ENCODE data around the gene GNAS-AS1.
A peak's percentile ranks its signal among the peaks of the same experiment; 100 is the strongest.

GNAS-AS1 gene

GRCh38 chr20:58855506-58856389, 5.0 kb upstream of the GNAS-AS1 start:
- Mint-ChIP-seq H3K36me3 (ENCODE audit: low read depth) (no peaks in the 10 kb centered on the region), H3K4me1 (ENCODE audit: low read depth) (peaks cover 13% of the 10 kb centered on the region), H3K4me3 (peak overlapping the region; percentile 10), H3K27me3 (ENCODE audit: low read depth) (peaks cover 76% of the 10 kb centered on the region), H3K9me3 (no peaks in the 10 kb centered on the region), H3K27ac (no peak overlapping the region)

GRCh38 chr20:58854638-58855471, 4.2 kb upstream of the GNAS-AS1 start:
- H3K9me3 Mint-ChIP-seq, result no peaks in the 10 kb centered on the region
- no peaks in the 10 kb centered on the region for H3K36me3 Mint-ChIP-seq (ENCODE audit: low read depth)
- no peak overlapping the region for H3K27ac Mint-ChIP-seq
- peaks cover 14% of the 10 kb centered on the region for H3K4me1 Mint-ChIP-seq (ENCODE audit: low read depth)
- H3K27me3 Mint-ChIP-seq (ENCODE audit: low read depth), result peaks cover 76% of the 10 kb centered on the region
- H3K4me3 Mint-ChIP-seq, result peak overlapping the region; percentile 10

- H3K36me3 Mint-ChIP-seq (ENCODE audit: low read depth), result no peaks in the 10 kb centered on the region
- H3K4me1 Mint-ChIP-seq (ENCODE audit: low read depth), result peaks cover 14% of the 10 kb centered on the region
- peaks cover 78% of the 10 kb centered on the region for H3K27me3 Mint-ChIP-seq (ENCODE audit: low read depth)
Observed at GRCh38 chr20:58853976-58854637, 3.4 kb upstream of the GNAS-AS1 start.

GRCh38 chr20:58853466-58853865, 2.8 kb upstream of the GNAS-AS1 start:
- no peaks in the 10 kb centered on the region for H3K36me3 Mint-ChIP-seq (ENCODE audit: low read depth)
- H3K27me3 Mint-ChIP-seq (ENCODE audit: low read depth), result peaks cover 75% of the 10 kb centered on the region
- peaks cover 14% of the 10 kb centered on the region for H3K4me1 Mint-ChIP-seq (ENCODE audit: low read depth)
- no peak overlapping the region for H3K4me3 Mint-ChIP-seq
- no peak overlapping the region for H3K27ac Mint-ChIP-seq
- H3K9me3 Mint-ChIP-seq, result no peaks in the 10 kb centered on the region

More at GRCh38 chr20:58853976-58854637, 3.4 kb upstream of the GNAS-AS1 start:
- no peak overlapping the region for H3K27ac Mint-ChIP-seq
- no peak overlapping the region for H3K4me3 Mint-ChIP-seq
- no peaks in the 10 kb centered on the region for H3K9me3 Mint-ChIP-seq

GRCh38 chr20:58852543-58853271, 2.0 kb upstream of the GNAS-AS1 start, which contains the start of gene GNAS:
TSS of gene GNAS (plus strand) at chr20:58852716.
- no peaks in the 10 kb centered on the region for H3K9me3 Mint-ChIP-seq
- no peaks in the 10 kb centered on the region for H3K36me3 Mint-ChIP-seq (ENCODE audit: low read depth)
- no peak within 1 kb of the TSS for H3K27ac Mint-ChIP-seq
- H3K4me1 Mint-ChIP-seq (ENCODE audit: low read depth), result peaks cover 14% of the 10 kb centered on the region
- H3K27me3 Mint-ChIP-seq (ENCODE audit: low read depth), result peaks cover 76% of the 10 kb centered on the region
- peak within 1 kb of the TSS; percentile 91 for H3K4me3 Mint-ChIP-seq

- Mint-ChIP-seq H3K9me3 (no peaks in the 10 kb centered on the region), H3K4me3 (peak overlapping the region; percentile 91), H3K27me3 (ENCODE audit: low read depth) (peaks cover 74% of the 10 kb centered on the region), H3K36me3 (ENCODE audit: low read depth) (no peaks in the 10 kb centered on the region), H3K27ac (no peak overlapping the region), H3K4me1 (ENCODE audit: low read depth) (peaks cover 17% of the 10 kb centered on the region)
Observed at GRCh38 chr20:58851969-58852458, 1.3 kb upstream of the GNAS-AS1 start.

GRCh38 chr20:58851221-58851968, 693 bp upstream of the GNAS-AS1 start:
- Mint-ChIP-seq H3K36me3 (ENCODE audit: low read depth) (no peaks in the 10 kb centered on the region), H3K4me1 (ENCODE audit: low read depth) (peaks cover 17% of the 10 kb centered on the region), H3K4me3 (peak overlapping the region; percentile 91), H3K27me3 (ENCODE audit: low read depth) (peaks cover 74% of the 10 kb centered on the region), H3K9me3 (no peaks in the 10 kb centered on the region), H3K27ac (no peak overlapping the region)

GRCh38 chr20:58847463-58847862, 3.2 kb downstream of the GNAS-AS1 start:
- Mint-ChIP-seq H3K4me1 (ENCODE audit: low read depth) (peaks cover 12% of the 10 kb centered on the region), H3K9me3 (no peaks in the 10 kb centered on the region), H3K27ac (no peak overlapping the region), H3K4me3 (no peak overlapping the region), H3K36me3 (ENCODE audit: low read depth) (peaks cover 3% of the 10 kb centered on the region), H3K27me3 (ENCODE audit: low read depth) (peaks cover 90% of the 10 kb centered on the region)

- H3K27ac Mint-ChIP-seq, result no peak overlapping the region
- peaks cover 6% of the 10 kb centered on the region for H3K4me1 Mint-ChIP-seq (ENCODE audit: low read depth)
- H3K36me3 Mint-ChIP-seq (ENCODE audit: low read depth), result peaks cover 3% of the 10 kb centered on the region
- no peaks in the 10 kb centered on the region for H3K9me3 Mint-ChIP-seq
- peaks cover 93% of the 10 kb centered on the region for H3K27me3 Mint-ChIP-seq (ENCODE audit: low read depth)
- H3K4me3 Mint-ChIP-seq, result no peak overlapping the region
Observed at GRCh38 chr20:58845706-58846105, 5.0 kb downstream of the GNAS-AS1 start.

- H3K36me3 Mint-ChIP-seq (ENCODE audit: low read depth), result peaks cover 3% of the 10 kb centered on the region
- H3K27ac Mint-ChIP-seq, result no peak overlapping the region
- H3K4me1 Mint-ChIP-seq (ENCODE audit: low read depth), result peaks cover 6% of the 10 kb centered on the region
- H3K27me3 Mint-ChIP-seq (ENCODE audit: low read depth), result peaks cover 90% of the 10 kb centered on the region
- H3K9me3 Mint-ChIP-seq, result no peaks in the 10 kb centered on the region
- H3K4me3 Mint-ChIP-seq, result no peak overlapping the region
Observed at GRCh38 chr20:58843128-58843556, 7.6 kb downstream of the GNAS-AS1 start.

GRCh38 chr20:58842276-58842675, 8.4 kb downstream of the GNAS-AS1 start:
- Mint-ChIP-seq H3K4me1 (ENCODE audit: low read depth) (peaks cover 9% of the 10 kb centered on the region), H3K27ac (no peak overlapping the region), H3K36me3 (ENCODE audit: low read depth) (peaks cover 3% of the 10 kb centered on the region), H3K27me3 (ENCODE audit: low read depth) (peaks cover 87% of the 10 kb centered on the region), H3K4me3 (no peak overlapping the region), H3K9me3 (no peaks in the 10 kb centered on the region)

- peaks cover 86% of the 10 kb centered on the region for H3K27me3 Mint-ChIP-seq (ENCODE audit: low read depth)
- no peaks in the 10 kb centered on the region for H3K9me3 Mint-ChIP-seq
- H3K4me1 Mint-ChIP-seq (ENCODE audit: low read depth), result peaks cover 9% of the 10 kb centered on the region
- peaks cover 3% of the 10 kb centered on the region for H3K36me3 Mint-ChIP-seq (ENCODE audit: low read depth)
- H3K27ac Mint-ChIP-seq, result no peak overlapping the region
- H3K4me3 Mint-ChIP-seq, result no peak overlapping the region
Observed at GRCh38 chr20:58841539-58842264, 9.0 kb downstream of the GNAS-AS1 start.

Measured in T-helper 1 cell treated with Interleukin-12 subunit alpha and Interleukin-12 subunit beta and Interleukin-4 antibody, amounts not matched to agents 30 μg/mL and 1 μg/mL, for 36 hours (primary cell).